ENCODE results near the gene SAAL1.
"Not testable (repeated sequence)": the region's sequence is repeated elsewhere in the genome, so short reads cannot be mapped to it uniquely, and the experiment has no call there.

SAAL1 gene
- total RNA-seq, result 10.0 to 14.0 (median 13.6) reads per million in 3 donors

GRCh38 chr11:18105802-18106574 lies at the start of gene SAAL1:
SAAL1 (minus strand) TSS chr11:18106082; CDS start chr11:18106041, 41 bp downstream.
- Histone ChIP-seq H3K36me3 (ENCODE audit: control insufficient read depth, insufficient read depth, low read length) (peaks cover 7% of the 10 kb centered on the region), H3K27me3 (replicated peaks; ENCODE audit: control insufficient read depth, insufficient read depth, low read length, poor library complexity, severe bottlenecking) (no peaks in the 10 kb centered on the region), H3K9me3 (ENCODE audit: control insufficient read depth, low read length) (no peaks in the 10 kb centered on the region), H3K4me3 (ENCODE audit: insufficient read depth, low read depth, low read length, poor library complexity, severe bottlenecking) (peak within 1 kb of the TSS; percentile 92), H3K4me1 (ENCODE audit: control insufficient read depth, insufficient read depth, low read length, poor library complexity, severe bottlenecking) (peaks cover 11% of the 10 kb centered on the region), H3K27ac (ENCODE audit: insufficient read depth, low read length, poor library complexity, severe bottlenecking) (peak within 1 kb of the TSS; percentile 67)
- DNase-seq, result peak; percentile 71 to 80 (median 76)

GRCh38 chr11:18151581-18151980 lies 45.7 kb upstream of the SAAL1 start:
- no peak overlapping the region for H3K4me3 ChIP-seq (ENCODE audit: insufficient read depth, low read depth, low read length, poor library complexity, severe bottlenecking)
- no peaks in the 10 kb centered on the region for H3K27me3 ChIP-seq (replicated peaks; ENCODE audit: control insufficient read depth, insufficient read depth, low read length, poor library complexity, severe bottlenecking)
- H3K4me1 ChIP-seq (ENCODE audit: control insufficient read depth, insufficient read depth, low read length, poor library complexity, severe bottlenecking), result no peaks in the 10 kb centered on the region
- H3K27ac ChIP-seq (ENCODE audit: insufficient read depth, low read length, poor library complexity, severe bottlenecking), result no peak overlapping the region
- no peaks in the 10 kb centered on the region for H3K36me3 ChIP-seq (ENCODE audit: control insufficient read depth, insufficient read depth, low read length)
- no peak for DNase-seq
- no peaks in the 10 kb centered on the region for H3K9me3 ChIP-seq (ENCODE audit: control insufficient read depth, low read length)

GRCh38 chr11:18145837-18146236 lies 40.0 kb upstream of the SAAL1 start:
- Histone ChIP-seq H3K9me3 (ENCODE audit: control insufficient read depth, low read length) (no peaks in the 10 kb centered on the region), H3K4me3 (ENCODE audit: insufficient read depth, low read depth, low read length, poor library complexity, severe bottlenecking) (no peak overlapping the region), H3K27ac (ENCODE audit: insufficient read depth, low read length, poor library complexity, severe bottlenecking) (no peak overlapping the region), H3K4me1 (ENCODE audit: control insufficient read depth, insufficient read depth, low read length, poor library complexity, severe bottlenecking) (no peaks in the 10 kb centered on the region), H3K27me3 (replicated peaks; ENCODE audit: control insufficient read depth, insufficient read depth, low read length, poor library complexity, severe bottlenecking) (no peaks in the 10 kb centered on the region), H3K36me3 (ENCODE audit: control insufficient read depth, insufficient read depth, low read length) (no peaks in the 10 kb centered on the region)
- no peak for DNase-seq

- no peaks in the 10 kb centered on the region for H3K27me3 ChIP-seq (replicated peaks; ENCODE audit: control insufficient read depth, insufficient read depth, low read length, poor library complexity, severe bottlenecking)
- no peak overlapping the region for H3K27ac ChIP-seq (ENCODE audit: insufficient read depth, low read length, poor library complexity, severe bottlenecking)
- no peak overlapping the region for H3K4me3 ChIP-seq (ENCODE audit: insufficient read depth, low read depth, low read length, poor library complexity, severe bottlenecking)
- DNase-seq, result no peak
- H3K36me3 ChIP-seq (ENCODE audit: control insufficient read depth, insufficient read depth, low read length), result no peaks in the 10 kb centered on the region
- no peaks in the 10 kb centered on the region for H3K9me3 ChIP-seq (ENCODE audit: control insufficient read depth, low read length)
- H3K4me1 ChIP-seq (ENCODE audit: control insufficient read depth, insufficient read depth, low read length, poor library complexity, severe bottlenecking), result no peaks in the 10 kb centered on the region
Measured at GRCh38 chr11:18145025-18145424, 39.1 kb upstream of the SAAL1 start.

GRCh38 chr11:18144243-18144642 lies 38.4 kb upstream of the SAAL1 start:
- H3K36me3 ChIP-seq (ENCODE audit: control insufficient read depth, insufficient read depth, low read length), result no peaks in the 10 kb centered on the region
- no peaks in the 10 kb centered on the region for H3K9me3 ChIP-seq (ENCODE audit: control insufficient read depth, low read length)
- H3K27me3 ChIP-seq (replicated peaks; ENCODE audit: control insufficient read depth, insufficient read depth, low read length, poor library complexity, severe bottlenecking), result no peaks in the 10 kb centered on the region
- no peaks in the 10 kb centered on the region for H3K4me1 ChIP-seq (ENCODE audit: control insufficient read depth, insufficient read depth, low read length, poor library complexity, severe bottlenecking)
- H3K4me3 ChIP-seq (ENCODE audit: insufficient read depth, low read depth, low read length, poor library complexity, severe bottlenecking), result no peak overlapping the region
- no peak overlapping the region for H3K27ac ChIP-seq (ENCODE audit: insufficient read depth, low read length, poor library complexity, severe bottlenecking)
- no peak for DNase-seq

GRCh38 chr11:18140145-18140544 lies 34.3 kb upstream of the SAAL1 start:
- no peak overlapping the region for H3K27ac ChIP-seq (ENCODE audit: insufficient read depth, low read length, poor library complexity, severe bottlenecking)
- H3K27me3 ChIP-seq (replicated peaks; ENCODE audit: control insufficient read depth, insufficient read depth, low read length, poor library complexity, severe bottlenecking), result no peaks in the 10 kb centered on the region
- no peaks in the 10 kb centered on the region for H3K36me3 ChIP-seq (ENCODE audit: control insufficient read depth, insufficient read depth, low read length)

GRCh38 chr11:18137186-18137800 lies 31.4 kb upstream of the SAAL1 start:
- Histone ChIP-seq H3K9me3 (ENCODE audit: control insufficient read depth, low read length) (no peaks in the 10 kb centered on the region), H3K27me3 (replicated peaks; ENCODE audit: control insufficient read depth, insufficient read depth, low read length, poor library complexity, severe bottlenecking) (no peaks in the 10 kb centered on the region), H3K4me3 (ENCODE audit: insufficient read depth, low read depth, low read length, poor library complexity, severe bottlenecking) (no peak overlapping the region), H3K27ac (ENCODE audit: insufficient read depth, low read length, poor library complexity, severe bottlenecking) (no peak overlapping the region), H3K4me1 (ENCODE audit: control insufficient read depth, insufficient read depth, low read length, poor library complexity, severe bottlenecking) (no peaks in the 10 kb centered on the region), H3K36me3 (ENCODE audit: control insufficient read depth, insufficient read depth, low read length) (no peaks in the 10 kb centered on the region)
- no peak for DNase-seq

More at GRCh38 chr11:18140145-18140544, 34.3 kb upstream of the SAAL1 start:
- H3K9me3 ChIP-seq (ENCODE audit: control insufficient read depth, low read length), result no peaks in the 10 kb centered on the region
- H3K4me3 ChIP-seq (ENCODE audit: insufficient read depth, low read depth, low read length, poor library complexity, severe bottlenecking), result no peak overlapping the region
- DNase-seq, result no peak
- no peaks in the 10 kb centered on the region for H3K4me1 ChIP-seq (ENCODE audit: control insufficient read depth, insufficient read depth, low read length, poor library complexity, severe bottlenecking)

GRCh38 chr11:18135308-18135707 lies 29.4 kb upstream of the SAAL1 start:
- Histone ChIP-seq H3K27me3 (replicated peaks; ENCODE audit: control insufficient read depth, insufficient read depth, low read length, poor library complexity, severe bottlenecking) (no peaks in the 10 kb centered on the region), H3K27ac (ENCODE audit: insufficient read depth, low read length, poor library complexity, severe bottlenecking) (no peak overlapping the region), H3K36me3 (ENCODE audit: control insufficient read depth, insufficient read depth, low read length) (no peaks in the 10 kb centered on the region), H3K4me3 (ENCODE audit: insufficient read depth, low read depth, low read length, poor library complexity, severe bottlenecking) (no peak overlapping the region), H3K9me3 (ENCODE audit: control insufficient read depth, low read length) (no peaks in the 10 kb centered on the region), H3K4me1 (ENCODE audit: control insufficient read depth, insufficient read depth, low read length, poor library complexity, severe bottlenecking) (no peaks in the 10 kb centered on the region)
- DNase-seq, result no peak

GRCh38 chr11:18132341-18132740 lies 26.5 kb upstream of the SAAL1 start, which contains the start of gene MRGPRX3:
MRGPRX3 (plus strand) TSS chr11:18132571; CDS start chr11:18137203, 4,632 bp downstream.
- Histone ChIP-seq H3K9me3 (ENCODE audit: control insufficient read depth, low read length) (no peaks in the 10 kb centered on the region), H3K27ac (ENCODE audit: insufficient read depth, low read length, poor library complexity, severe bottlenecking) (no peak within 1 kb of the TSS), H3K4me3 (ENCODE audit: insufficient read depth, low read depth, low read length, poor library complexity, severe bottlenecking) (no peak within 1 kb of the TSS), H3K36me3 (ENCODE audit: control insufficient read depth, insufficient read depth, low read length) (no peaks in the 10 kb centered on the region), H3K27me3 (replicated peaks; ENCODE audit: control insufficient read depth, insufficient read depth, low read length, poor library complexity, severe bottlenecking) (no peaks in the 10 kb centered on the region), H3K4me1 (ENCODE audit: control insufficient read depth, insufficient read depth, low read length, poor library complexity, severe bottlenecking) (no peaks in the 10 kb centered on the region)
- no peak for DNase-seq

GRCh38 chr11:18131115-18131514 lies 25.2 kb upstream of the SAAL1 start:
- not testable (repeated sequence) for H3K9me3 ChIP-seq (ENCODE audit: control insufficient read depth, low read length); H3K4me3 ChIP-seq (ENCODE audit: insufficient read depth, low read depth, low read length, poor library complexity, severe bottlenecking); H3K27me3 ChIP-seq (replicated peaks; ENCODE audit: control insufficient read depth, insufficient read depth, low read length, poor library complexity, severe bottlenecking)

More at GRCh38 chr11:18131115-18131514, 25.2 kb upstream of the SAAL1 start:
- not testable (repeated sequence) for DNase-seq; H3K27ac ChIP-seq (ENCODE audit: insufficient read depth, low read length, poor library complexity, severe bottlenecking); H3K4me1 ChIP-seq (ENCODE audit: control insufficient read depth, insufficient read depth, low read length, poor library complexity, severe bottlenecking); H3K36me3 ChIP-seq (ENCODE audit: control insufficient read depth, insufficient read depth, low read length)
